ENCODE measurements around the gene ARHGEF1.

The ARHGEF1 gene

DNA sequence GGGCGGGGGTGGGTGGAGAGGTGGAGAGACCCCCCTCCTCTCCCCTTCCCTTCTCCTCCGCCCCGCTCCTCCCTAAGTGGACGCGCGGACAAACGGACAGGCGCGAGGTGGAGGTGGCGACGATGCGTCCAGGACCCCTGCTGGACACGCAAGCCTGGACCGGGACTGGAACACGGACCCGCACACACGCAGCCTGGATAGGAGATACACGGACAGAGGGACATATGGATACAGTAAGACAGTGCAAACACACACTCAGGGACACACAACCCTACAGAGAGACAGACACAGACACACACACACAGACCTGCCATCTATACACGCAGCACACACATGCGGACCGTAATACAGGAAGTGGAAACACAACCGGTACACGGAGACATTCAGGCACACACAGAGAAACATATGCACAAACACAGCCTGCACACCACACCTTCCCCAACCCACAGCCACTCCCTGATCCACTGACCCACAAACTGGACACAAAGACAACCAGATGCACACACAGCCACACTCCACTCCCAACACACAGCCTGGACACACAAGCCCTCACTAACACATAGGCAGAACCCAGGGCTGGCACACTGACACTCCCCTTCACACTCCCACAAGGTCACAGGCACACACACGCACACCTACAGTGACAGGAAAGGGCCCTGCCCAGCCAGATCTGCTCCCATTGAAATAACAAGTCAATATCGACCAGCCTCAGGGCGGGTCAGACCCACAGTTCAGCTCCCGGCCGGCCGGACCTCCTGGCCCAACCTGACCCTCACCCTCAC is 46.0 kb downstream of the ARHGEF1 start:
- DNase-seq (ENCODE audit: extremely low read depth, low read depth), result no peak
- H3K4me3 ChIP-seq (replicated peaks; ENCODE audit: low read depth, low read length), result peak overlapping the region; percentile 28
- TF ChIP-seq CTCF (IDR thresholded peaks at IDR 0.05; ENCODE audit: low read depth, low read length, missing control alignments), result no peak

DNA sequence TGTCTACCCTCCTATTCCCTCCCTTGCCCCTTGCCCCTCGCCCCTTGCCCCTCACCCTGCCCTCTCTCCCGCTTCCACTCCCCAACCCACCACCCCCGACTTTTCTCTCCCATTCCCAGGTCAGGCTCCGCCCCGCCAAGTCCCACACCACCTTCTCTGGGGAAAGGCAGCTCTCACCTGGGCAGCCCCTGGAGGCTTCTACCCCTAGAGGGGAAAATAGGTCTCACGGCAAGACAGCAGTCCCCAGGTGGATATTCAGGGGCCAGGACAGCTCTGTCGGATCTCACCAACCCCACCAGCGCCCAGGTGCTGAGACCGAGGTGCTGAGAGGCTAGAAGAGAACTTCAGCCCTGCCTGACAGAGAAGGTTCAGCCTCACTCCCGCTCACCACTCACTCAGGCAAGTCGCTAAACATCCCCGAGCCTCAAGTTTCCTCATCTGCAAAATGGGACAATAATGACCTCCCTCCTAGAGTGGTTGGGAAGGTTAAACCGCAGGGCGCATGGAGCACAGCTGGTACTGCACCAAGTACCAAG is 46.6 kb downstream of the ARHGEF1 start:
- H3K4me3 ChIP-seq (replicated peaks; ENCODE audit: low read depth, low read length), result no peak overlapping the region
- no peak for DNase-seq (ENCODE audit: extremely low read depth, low read depth)
- no peak for TF ChIP-seq CTCF (IDR thresholded peaks at IDR 0.05; ENCODE audit: low read depth, low read length, missing control alignments)

GRCh38 chr19:41930322-41930722 is 47.3 kb downstream of the ARHGEF1 start:
- TF ChIP-seq CTCF (IDR thresholded peaks at IDR 0.05; ENCODE audit: low read depth, low read length, missing control alignments), result no peak
- no peak for DNase-seq (ENCODE audit: extremely low read depth, low read depth)
- no peak overlapping the region for H3K4me3 ChIP-seq (replicated peaks; ENCODE audit: low read depth, low read length)

DNA sequence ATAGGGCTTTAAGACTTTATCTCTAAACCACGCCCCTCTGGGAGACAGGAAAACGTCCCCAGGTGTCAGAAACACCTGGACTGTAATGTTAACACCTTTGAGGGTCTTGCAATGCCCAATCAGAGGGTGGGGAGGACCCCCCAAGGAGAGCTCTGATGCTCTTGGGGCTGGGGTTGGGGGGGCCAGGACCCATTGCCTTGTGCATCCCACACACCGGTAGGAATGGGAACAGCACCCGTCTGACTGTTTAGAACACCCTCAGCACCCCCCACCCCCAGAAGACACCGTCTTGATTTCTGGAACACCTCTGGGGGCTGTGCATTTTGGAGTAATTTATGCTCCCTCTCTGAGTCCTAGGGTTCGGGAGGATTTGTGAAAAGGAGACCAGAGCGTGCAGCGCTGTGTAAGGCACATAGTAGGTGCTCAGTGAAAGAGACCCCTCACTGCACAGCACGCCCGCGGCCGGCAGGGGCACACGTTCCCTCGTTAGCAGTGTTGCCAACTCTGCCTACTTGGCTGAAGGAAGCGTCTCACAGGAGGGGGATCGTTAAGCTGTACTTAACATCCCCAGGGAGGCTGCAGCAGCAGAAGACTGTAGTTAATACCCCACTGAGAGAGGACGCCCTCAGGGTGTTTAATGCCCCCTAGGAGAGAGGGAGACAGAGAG is 48.1 kb downstream of the ARHGEF1 start:
- no peak for DNase-seq (ENCODE audit: extremely low read depth, low read depth)
- TF ChIP-seq CTCF (IDR thresholded peaks at IDR 0.05; ENCODE audit: low read depth, low read length, missing control alignments), result peak; percentile 55
- no peak overlapping the region for H3K4me3 ChIP-seq (replicated peaks; ENCODE audit: low read depth, low read length)

GRCh38 chr19:41932259-41932719 is 49.3 kb downstream of the ARHGEF1 start:
- TF ChIP-seq CTCF (IDR thresholded peaks at IDR 0.05; ENCODE audit: low read depth, low read length, missing control alignments), result no peak
- DNase-seq (ENCODE audit: extremely low read depth, low read depth), result no peak
- no peak overlapping the region for H3K4me3 ChIP-seq (replicated peaks; ENCODE audit: low read depth, low read length)

DNA sequence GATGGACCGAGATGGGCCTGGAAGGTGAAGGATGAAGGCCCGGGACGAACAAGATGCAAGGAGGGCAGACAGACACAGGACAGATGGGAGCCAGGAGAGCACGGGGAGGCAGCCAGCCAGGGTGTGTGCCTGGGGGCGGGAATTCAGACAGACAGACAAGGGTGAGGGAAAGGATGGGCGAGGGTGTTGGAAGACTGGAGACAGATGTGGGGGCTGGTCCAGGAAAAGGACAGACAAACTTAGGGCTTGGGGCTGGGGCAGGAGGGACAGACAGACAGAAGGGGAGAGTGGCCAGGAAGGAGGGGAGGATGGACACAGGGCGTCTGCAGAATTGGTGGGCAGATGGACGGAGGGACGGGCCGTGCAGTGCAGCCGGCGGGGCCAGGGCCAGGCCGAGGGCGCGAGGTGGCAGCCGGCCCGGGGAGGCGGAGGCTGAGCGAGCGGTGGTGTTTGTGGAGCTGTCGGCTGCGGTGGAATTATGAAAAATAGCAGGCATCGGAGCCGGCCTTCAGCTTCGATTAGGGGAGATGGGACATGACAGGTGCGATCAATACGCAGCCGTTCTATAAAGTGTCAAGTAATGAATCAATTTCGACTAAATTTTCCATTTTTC is 49.8 kb downstream of the ARHGEF1 start:
- no peak for TF ChIP-seq CTCF (IDR thresholded peaks at IDR 0.05; ENCODE audit: low read depth, low read length, missing control alignments)
- no peak overlapping the region for H3K4me3 ChIP-seq (replicated peaks; ENCODE audit: low read depth, low read length)
- no peak for DNase-seq (ENCODE audit: extremely low read depth, low read depth)
